Neural cell (in vitro differentiated cells): ENCODE data around the gene MAML2. TPM values are rescaled to one million over a fixed set of nuclear protein-coding genes. Genes with fewer than 3 reads are reported as not detected.
"Not testable (repeated sequence)": the region's sequence is repeated elsewhere in the genome, so short reads cannot be mapped to it uniquely, and the experiment has no call there.

Experiments used
- H2AFZ ChIP-seq: fragments of 200-600, 300-800 bp; sonication (generic), shearing (Covaris generic); 2 replicates; pipeline ENCODE4 v1.6.0; 2014; ENCODE audit warnings: low read depth, mild to moderate bottlenecking, antibody characterized with exemption, low read length, moderate library complexity
- H3F3A ChIP-seq: fragments of 200-600 bp; shearing (Covaris generic); 2 replicates; pipeline ENCODE4 v1.6.1; 2016; ENCODE audit warnings: mild to moderate bottlenecking, moderate library complexity, mixed read lengths, antibody characterized with exemption, low read length; ENCODE audit not compliant: insufficient read depth, poor library complexity, severe bottlenecking
- H3K27ac ChIP-seq: fragments of 200-600, 300-800 bp; sonication (generic), shearing (Covaris generic); 2 replicates; pipeline ENCODE4 v1.5.1; 2014; ENCODE audit warnings: mild to moderate bottlenecking, low read length, moderate library complexity
- H3K27me3 ChIP-seq: fragments of 300-800, 200-600 bp; sonication (generic), shearing (Covaris generic); 2 replicates; pipeline ENCODE4 v1.6.0; 2014; ENCODE audit warnings: mild to moderate bottlenecking, low read depth, low read length, moderate library complexity; ENCODE audit not compliant: insufficient read depth
- H3K36me3 ChIP-seq: fragments of 300-800, 200-600 bp; sonication (generic), shearing (Covaris generic); 2 replicates; pipeline ENCODE4 v1.5.1; 2014; ENCODE audit warnings: mild to moderate bottlenecking, antibody characterized with exemption, low read length, moderate library complexity; ENCODE audit not compliant: insufficient read depth
- H3K4me2 ChIP-seq: fragments of 300-800, 200-600 bp; sonication (generic), shearing (Covaris generic); 2 replicates; pipeline ENCODE4 v1.6.0; 2014; ENCODE audit warnings: mild to moderate bottlenecking, low read length
- H3K4me3 ChIP-seq: fragments of 300-800, 200-600 bp; sonication (generic), shearing (Covaris generic); 2 replicates; pipeline ENCODE4 v1.5.1; 2014; ENCODE audit warnings: mild to moderate bottlenecking, low read length, moderate library complexity
- H3K79me2 ChIP-seq: fragments of 200-600 bp; shearing (Covaris generic); replicated peaks from 2 replicates; pipeline ENCODE4 v1.6.0; 2014; ENCODE audit warnings: mild to moderate bottlenecking, low read length, moderate library complexity; ENCODE audit not compliant: insufficient read depth
- H3K9ac ChIP-seq: fragments of 300-800, 200-600 bp; sonication (generic), shearing (Covaris generic); 2 replicates; pipeline ENCODE4 v1.6.1; 2016; ENCODE audit warnings: mild to moderate bottlenecking, low read length, mixed read lengths
- H3K9me2 ChIP-seq: fragments of 200-600 bp; shearing (Covaris generic); 2 replicates; pipeline ENCODE4 v1.6.1; 2016; ENCODE audit warnings: mild to moderate bottlenecking, low read length, mixed read lengths; ENCODE audit not compliant: insufficient read depth
- H3K9me3 ChIP-seq: fragments of 200-600, 300-800 bp; sonication (generic), shearing (Covaris generic); 2 replicates; pipeline ENCODE4 v1.6.1; 2016; ENCODE audit warnings: mild to moderate bottlenecking, mixed run types, low read length, moderate library complexity, mixed read lengths
- H4K20me1 ChIP-seq: fragments of 200-600 bp; shearing (Covaris generic); 2 replicates; pipeline ENCODE4 v1.6.1; 2016; ENCODE audit warnings: mild to moderate bottlenecking, mixed run types; ENCODE audit not compliant: insufficient read depth
- CTCF ChIP-seq: fragments of 450-650 bp; IDR thresholded peaks from 2 replicates; pipeline ENCODE4 v1.5.1; 2014; ENCODE audit warnings: antibody characterized with exemption, mild to moderate bottlenecking, moderate library complexity; ENCODE audit not compliant: poor library complexity, severe bottlenecking
- EP300 ChIP-seq: fragments of 450-650 bp; conservative IDR thresholded peaks from 2 replicates; pipeline ENCODE4 v1.6.1; 2014; ENCODE audit warnings: antibody characterized with exemption, mild to moderate bottlenecking, moderate library complexity; ENCODE audit not compliant: poor library complexity, severe bottlenecking
- EZH2 ChIP-seq: fragments of 200-600, 300-800 bp; shearing (Covaris generic), sonication (generic); IDR thresholded peaks from 2 replicates; pipeline ENCODE4 v1.6.1; 2014; ENCODE audit warnings: antibody characterized with exemption, low read length, borderline replicate concordance, mild to moderate bottlenecking; ENCODE audit not compliant: insufficient read depth, poor library complexity, severe bottlenecking
- MXI1 ChIP-seq: fragments of 450-650 bp; conservative IDR thresholded peaks from 2 replicates; pipeline ENCODE4 v1.6.1; 2014; ENCODE audit warnings: antibody characterized with exemption, mild to moderate bottlenecking; ENCODE audit not compliant: poor library complexity, severe bottlenecking
- POLR2AphosphoS5 ChIP-seq: IDR thresholded peaks from 2 replicates; pipeline ENCODE4 v1.6.1; 2012
- RAD21 ChIP-seq: fragments of 450-650 bp; conservative IDR thresholded peaks from 2 replicates; pipeline ENCODE4 v1.6.1; 2014; ENCODE audit warnings: antibody characterized with exemption, mild to moderate bottlenecking, moderate library complexity
- REST ChIP-seq: IDR thresholded peaks from 2 replicates; pipeline ENCODE4 v1.6.1; 2012; ENCODE audit warnings: borderline replicate concordance
- SMC3 ChIP-seq: fragments of 450-650 bp; conservative IDR thresholded peaks from 2 replicates; pipeline ENCODE4 v1.6.1; 2014; ENCODE audit warnings: antibody characterized with exemption, mild to moderate bottlenecking, moderate library complexity; ENCODE audit not compliant: poor library complexity
- TAF1 ChIP-seq: IDR thresholded peaks from 2 replicates; pipeline ENCODE4 v1.6.1; 2012; ENCODE audit warnings: low read depth
- polyA plus RNA-seq: library from polyadenylated mRNA; depleted of rRNA; stranded (reverse); fragments of >200 nt; gene quantifications from 2 replicates; pipeline ENCODE4 v1.2.3, GENCODE V29; 2014

The MAML2 gene
- polyA plus RNA-seq, 1 donor from 2014 or later = 3.6 TPM

DNA sequence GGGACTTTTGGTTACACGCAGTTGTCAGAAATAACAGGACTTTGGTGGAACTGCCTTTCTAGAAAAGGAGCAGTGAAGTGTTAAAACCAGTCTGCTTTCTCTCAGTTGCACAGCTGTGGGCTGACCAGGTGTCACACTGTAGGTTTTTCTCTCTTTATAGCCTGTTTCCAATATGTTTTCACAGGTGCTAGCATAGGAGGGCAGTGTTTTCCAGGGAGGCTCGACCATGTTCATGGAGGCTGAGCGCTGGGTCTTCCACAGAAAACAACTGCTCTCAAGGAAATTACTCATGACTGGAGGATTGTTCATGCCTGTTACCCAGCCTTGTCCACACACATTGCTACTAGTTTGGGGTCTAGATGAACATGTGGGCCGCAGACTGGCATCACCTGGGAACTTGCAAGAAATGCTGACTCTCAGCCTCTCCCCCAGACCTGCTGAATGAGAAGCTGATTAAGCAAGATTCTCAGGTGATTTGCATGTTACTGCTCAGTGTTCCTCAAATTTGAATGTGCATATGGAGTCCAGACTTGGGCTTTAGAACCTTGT lies 157.7 kb downstream of the MAML2 start:
- no peaks in the 10 kb centered on the region for H3K9me2 ChIP-seq
- no peak overlapping the region for H3K4me2 ChIP-seq
- H4K20me1 ChIP-seq = no peaks in the 10 kb centered on the region
- H3K27me3 ChIP-seq = no peaks in the 10 kb centered on the region
- no peak overlapping the region for H3K4me3 ChIP-seq
- no peaks in the 10 kb centered on the region for H3K79me2 ChIP-seq
- H3F3A ChIP-seq = no peaks in the 10 kb centered on the region
- no peak for TF ChIP-seq POLR2AphosphoS5
- TF ChIP-seq REST = no peak
- no peak for TF ChIP-seq TAF1
- no peak for TF ChIP-seq CTCF
- no peak for TF ChIP-seq MXI1
- no peak for TF ChIP-seq SMC3
- TF ChIP-seq EP300 = no peak
- no peak for TF ChIP-seq EZH2
- no peak for TF ChIP-seq RAD21
- H3K9ac ChIP-seq = no peak overlapping the region
- no peaks in the 10 kb centered on the region for H3K9me3 ChIP-seq
- no peak overlapping the region for H2AFZ ChIP-seq
- H3K36me3 ChIP-seq = no peaks in the 10 kb centered on the region
- H3K27ac ChIP-seq = no peak overlapping the region

- H3K4me3 ChIP-seq, H2AFZ ChIP-seq, H3K9me2 ChIP-seq, H4K20me1 ChIP-seq, H3K4me2 ChIP-seq, H3K9ac ChIP-seq, H3K27ac ChIP-seq, H3K36me3 ChIP-seq, H3K79me2 ChIP-seq, H3K9me3 ChIP-seq, H3K27me3 ChIP-seq: not testable (repeated sequence)
- peaks cover 10% of the 10 kb centered on the region for H3F3A ChIP-seq
These were observed 162.1 kb downstream of the MAML2 start for GRCh38 chr11:96180937-96181336.

- Histone ChIP-seq H3K9me2 (no peaks in the 10 kb centered on the region), H3K9ac (no peak overlapping the region), H3K27ac (no peak overlapping the region), H2AFZ (no peak overlapping the region), H3K4me3 (no peak overlapping the region), H4K20me1 (no peaks in the 10 kb centered on the region), H3K27me3 (no peaks in the 10 kb centered on the region), H3K4me2 (no peak overlapping the region), H3K79me2 (no peaks in the 10 kb centered on the region), H3F3A (peaks cover 10% of the 10 kb centered on the region), H3K36me3 (no peaks in the 10 kb centered on the region), H3K9me3 (no peaks in the 10 kb centered on the region)
- TF ChIP-seq MXI1 (no peak), POLR2AphosphoS5 (no peak), EZH2 (no peak), TAF1 (no peak), CTCF (no peak), REST (no peak), EP300 (no peak), SMC3 (no peak), RAD21 (no peak)
These were observed 162.7 kb downstream of the MAML2 start for GRCh38 chr11:96180341-96180740.
